C4-2B (cell line): ENCODE results near the gene NCAPH2.

Source experiments
- ZFX ChIP-seq: fragments of 450-650 bp; IDR thresholded peaks from 2 replicates; pipeline ENCODE4 v1.6.1; 2017
- TF ChIP-seq, protein P1 (sequence below): fragments of 450-650 bp; conservative IDR thresholded peaks from 2 replicates; pipeline ENCODE4 v1.5.1; 2017; ENCODE audit warnings: mild to moderate bottlenecking

DNA sequence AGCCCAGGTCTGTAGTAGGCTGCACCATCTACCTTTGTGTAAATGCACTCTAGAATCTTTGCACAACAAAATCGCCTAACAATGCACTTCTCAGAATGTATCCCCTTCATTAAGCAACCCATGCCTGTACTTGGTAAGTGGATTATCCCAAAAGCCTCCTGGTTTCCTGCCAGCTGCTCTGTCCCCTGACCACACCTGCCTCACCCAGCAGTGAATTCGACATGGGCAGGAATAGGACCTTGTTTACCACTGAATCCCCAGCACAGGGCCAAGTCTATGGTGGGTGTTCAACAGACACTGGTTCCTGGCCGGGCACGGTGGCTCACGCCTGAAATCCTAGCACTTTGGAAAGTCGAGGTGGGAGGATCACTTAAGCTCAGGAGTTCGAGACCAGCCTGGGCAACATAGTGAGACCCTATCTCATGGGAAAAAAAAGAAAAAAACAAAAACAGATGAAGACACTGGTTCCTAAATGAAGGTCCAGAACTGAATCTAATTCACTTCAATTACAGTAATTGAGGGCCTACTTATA is 59.8 kb downstream of the NCAPH2 start:
- TF ChIP-seq, protein P1, sequence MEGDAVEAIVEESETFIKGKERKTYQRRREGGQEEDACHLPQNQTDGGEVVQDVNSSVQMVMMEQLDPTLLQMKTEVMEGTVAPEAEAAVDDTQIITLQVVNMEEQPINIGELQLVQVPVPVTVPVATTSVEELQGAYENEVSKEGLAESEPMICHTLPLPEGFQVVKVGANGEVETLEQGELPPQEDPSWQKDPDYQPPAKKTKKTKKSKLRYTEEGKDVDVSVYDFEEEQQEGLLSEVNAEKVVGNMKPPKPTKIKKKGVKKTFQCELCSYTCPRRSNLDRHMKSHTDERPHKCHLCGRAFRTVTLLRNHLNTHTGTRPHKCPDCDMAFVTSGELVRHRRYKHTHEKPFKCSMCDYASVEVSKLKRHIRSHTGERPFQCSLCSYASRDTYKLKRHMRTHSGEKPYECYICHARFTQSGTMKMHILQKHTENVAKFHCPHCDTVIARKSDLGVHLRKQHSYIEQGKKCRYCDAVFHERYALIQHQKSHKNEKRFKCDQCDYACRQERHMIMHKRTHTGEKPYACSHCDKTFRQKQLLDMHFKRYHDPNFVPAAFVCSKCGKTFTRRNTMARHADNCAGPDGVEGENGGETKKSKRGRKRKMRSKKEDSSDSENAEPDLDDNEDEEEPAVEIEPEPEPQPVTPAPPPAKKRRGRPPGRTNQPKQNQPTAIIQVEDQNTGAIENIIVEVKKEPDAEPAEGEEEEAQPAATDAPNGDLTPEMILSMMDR: no peak
- no peak for TF ChIP-seq ZFX
